ENCODE measurements around the gene RALGPS1.
A peak's percentile ranks its signal among the peaks of the same experiment; 100 is the strongest.

Gene RALGPS1

DNA sequence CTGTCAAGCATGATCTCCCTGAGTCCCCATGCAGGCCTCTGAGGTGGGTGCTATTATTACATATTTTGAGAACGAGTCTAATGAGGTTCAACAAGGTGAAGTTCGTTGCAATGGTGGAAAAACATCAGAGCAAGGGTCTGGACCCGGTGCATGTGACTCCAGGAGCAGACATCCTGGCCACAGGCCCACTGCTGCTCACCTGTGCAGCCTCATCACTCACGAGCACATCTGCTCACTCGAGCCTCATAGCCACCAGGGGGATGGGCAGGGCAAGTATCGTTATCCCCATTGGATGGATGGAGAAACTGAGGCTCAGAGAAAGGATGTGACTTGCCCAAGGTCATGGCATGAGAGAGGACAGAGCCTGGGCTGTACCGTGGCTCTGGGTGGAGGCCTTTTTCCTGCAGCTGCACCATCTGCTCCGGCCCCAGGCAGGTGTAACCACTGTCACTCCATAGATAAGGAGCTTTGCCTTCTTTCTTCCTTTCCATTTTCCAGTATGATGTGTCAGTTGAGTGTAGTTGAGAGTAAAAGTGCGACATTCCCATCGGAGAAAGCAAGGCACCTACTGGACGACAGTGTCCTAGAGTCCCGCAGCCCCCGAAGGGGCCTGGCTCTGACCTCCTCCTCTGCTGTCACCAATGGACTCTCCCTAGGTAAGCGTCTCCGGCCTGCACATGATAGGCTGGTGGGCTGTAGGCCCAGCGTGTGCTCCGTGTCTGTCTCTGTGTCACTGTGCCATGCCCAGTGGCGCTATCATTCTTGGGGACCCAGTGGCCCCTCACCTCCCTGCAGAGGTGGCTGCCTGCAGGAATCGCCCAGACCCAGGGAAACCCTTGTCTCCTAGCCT is 281.6 kb downstream of the RALGPS1 start:
- no peak for DNase-seq

DNA sequence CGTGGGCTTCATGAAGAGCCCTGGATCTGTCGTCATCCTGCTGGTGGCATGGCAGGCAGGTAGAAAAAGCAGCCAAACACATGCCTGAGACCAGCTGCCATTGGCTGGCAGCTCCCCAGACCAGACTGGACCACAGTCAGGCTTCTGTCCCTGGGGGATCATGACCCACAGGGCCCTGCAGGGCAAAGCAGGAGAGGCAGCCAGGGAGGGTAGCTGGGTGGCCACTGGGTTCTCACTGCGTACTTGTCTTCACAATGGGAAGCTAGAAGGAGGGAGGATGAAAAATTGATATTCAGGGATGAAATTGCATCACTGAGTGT is 282.2 kb downstream of the RALGPS1 start:
- DNase-seq, result no peak

DNA sequence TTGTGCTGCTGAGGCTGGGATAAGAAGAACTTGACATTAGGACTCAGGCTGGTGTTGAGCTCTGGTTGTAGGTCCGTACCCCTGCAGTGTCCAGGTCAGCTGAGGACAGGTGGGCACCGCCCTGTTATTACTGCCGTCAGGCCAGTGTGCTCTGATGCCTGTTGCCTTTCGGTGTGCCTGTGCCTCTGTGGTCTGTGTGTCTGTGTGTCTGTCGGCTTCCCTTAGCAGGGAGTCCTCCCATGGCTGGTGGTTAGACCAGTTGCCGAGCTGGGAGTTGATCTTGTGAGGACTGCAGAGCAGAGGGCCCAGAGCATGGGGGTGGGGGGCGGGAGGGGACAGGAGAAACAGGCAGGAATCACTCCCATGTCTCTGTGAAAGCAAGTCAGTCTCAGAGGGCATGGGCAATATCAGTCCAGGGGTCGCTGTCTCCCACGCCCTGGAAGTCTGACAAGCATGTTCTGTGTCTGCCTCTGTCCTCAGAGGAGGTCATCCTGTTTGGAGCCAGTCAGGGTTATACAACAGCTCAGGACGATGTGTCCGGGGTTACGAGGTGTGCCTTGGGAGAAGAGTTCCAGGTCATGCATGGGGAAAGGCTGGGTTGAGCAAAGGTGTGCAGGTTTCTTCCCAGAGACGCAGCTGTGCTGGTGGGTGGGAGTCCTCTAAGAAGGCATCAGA is 282.7 kb downstream of the RALGPS1 start:
- DNase-seq, result no peak

DNA sequence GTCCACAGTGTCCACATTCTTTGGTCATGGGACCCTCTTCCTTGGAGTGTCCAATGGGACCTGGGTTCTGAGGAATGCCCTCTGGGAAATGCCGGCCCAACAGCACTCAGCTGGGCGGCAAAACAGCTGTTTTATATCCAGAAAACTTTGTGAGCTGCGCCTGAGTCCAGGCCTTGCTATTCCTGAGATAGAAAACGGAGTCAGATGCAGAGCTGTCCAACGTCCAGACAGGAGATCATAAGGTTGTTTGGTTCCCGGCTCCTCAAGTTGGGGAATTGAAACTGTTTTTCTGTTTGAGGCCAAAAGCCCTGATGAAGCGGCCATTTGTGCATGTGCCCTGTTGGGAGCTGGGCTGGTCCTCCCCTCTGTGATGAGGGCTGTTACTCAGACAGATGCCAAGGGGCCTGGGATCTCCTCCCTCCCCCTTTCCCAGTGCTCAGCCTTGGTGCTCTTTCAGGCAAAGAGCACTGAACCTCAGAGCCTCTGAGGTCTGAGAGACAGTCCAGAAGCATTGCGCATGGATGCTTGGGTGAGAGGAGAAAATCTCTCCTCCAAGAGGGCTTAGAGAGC is 283.4 kb downstream of the RALGPS1 start:
- DNase-seq, result no peak

DNA sequence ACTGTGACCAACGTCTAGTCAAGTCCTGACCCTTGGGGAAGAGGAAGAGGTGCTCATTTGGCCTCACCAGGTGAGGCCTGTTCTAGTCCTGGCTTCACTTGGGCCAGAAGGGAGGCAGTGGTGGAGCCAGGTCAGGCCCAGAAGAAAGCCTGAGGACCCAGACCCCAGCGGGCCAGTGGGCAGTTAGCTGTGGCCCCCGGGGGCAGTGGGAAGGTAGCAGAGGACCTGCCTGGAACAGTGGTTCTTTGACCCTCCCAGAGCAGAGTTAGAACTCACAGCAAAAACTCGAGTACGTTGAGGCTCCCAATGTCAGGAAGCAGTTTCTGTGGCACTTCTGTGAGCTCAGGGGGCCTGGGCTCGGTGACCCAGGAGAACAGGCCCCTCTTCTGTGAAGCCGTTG is 284.0 kb downstream of the RALGPS1 start:
- DNase-seq, result no peak

DNA sequence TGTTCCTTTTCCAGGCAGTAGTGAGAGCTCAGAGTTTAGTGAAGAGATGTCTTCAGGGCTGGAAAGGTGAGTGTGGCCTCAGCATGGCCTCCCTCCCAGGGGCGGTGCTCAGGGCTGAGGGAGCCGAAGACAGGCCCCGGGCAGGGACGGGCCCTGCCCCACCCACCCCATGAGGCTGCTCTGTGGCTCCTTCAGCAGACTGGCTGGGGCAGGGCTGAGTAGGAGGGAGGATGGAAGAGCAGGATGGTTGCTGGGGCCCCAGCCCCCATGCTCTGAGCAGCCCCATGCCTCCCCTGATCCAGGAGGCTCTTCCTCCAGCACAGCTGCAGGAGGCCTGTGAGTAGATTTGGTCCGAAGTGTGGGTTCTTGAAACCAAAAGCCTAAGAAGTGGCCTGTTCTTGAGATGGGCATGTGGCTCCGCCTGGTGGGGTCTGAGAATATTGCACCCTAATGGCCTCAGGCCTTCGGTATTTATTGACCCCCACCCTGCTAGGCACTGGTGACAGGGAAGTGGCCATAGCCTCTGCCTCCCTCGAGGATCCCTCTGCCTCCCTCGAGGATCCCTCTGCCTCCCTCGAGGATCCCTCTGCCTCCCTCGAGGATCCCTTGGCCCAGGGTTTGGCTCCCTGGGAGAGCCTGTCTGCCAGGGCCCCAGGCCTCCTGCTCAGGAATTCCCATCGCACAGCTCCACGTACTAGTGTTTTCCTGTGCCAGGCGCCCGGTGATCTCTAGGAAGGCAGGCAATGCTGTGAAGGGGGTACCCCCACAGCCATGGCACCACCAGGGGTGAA is 284.6 kb downstream of the RALGPS1 start:
- peak; percentile 84 for DNase-seq

- no peak for DNase-seq
Measured at GRCh38 chr9:127200106-127200862, 285.7 kb downstream of the RALGPS1 start.

DNA sequence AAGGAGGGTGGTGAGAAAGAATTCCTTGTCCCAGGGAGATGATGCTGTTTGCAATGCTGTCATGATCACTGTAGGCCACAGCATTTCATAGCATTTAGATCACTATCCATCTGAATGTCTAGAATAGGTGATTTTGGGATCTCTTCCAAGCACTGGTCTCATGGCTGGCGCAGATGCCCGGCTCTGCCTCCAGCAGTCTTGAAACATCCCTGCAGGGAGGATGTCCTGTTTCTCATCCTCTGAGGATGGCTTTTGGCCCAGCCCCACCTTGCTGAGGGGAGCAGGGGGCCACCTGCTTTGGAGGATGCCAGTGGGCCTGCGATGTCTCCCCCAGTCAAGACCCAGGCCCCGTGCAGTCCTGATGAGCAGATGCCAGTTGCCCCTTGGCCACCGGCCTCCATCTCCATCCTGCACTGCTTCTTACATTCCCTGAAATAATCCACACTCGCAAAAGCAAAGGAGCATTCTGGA is 286.5 kb downstream of the RALGPS1 start:
- DNase-seq, result no peak

DNA sequence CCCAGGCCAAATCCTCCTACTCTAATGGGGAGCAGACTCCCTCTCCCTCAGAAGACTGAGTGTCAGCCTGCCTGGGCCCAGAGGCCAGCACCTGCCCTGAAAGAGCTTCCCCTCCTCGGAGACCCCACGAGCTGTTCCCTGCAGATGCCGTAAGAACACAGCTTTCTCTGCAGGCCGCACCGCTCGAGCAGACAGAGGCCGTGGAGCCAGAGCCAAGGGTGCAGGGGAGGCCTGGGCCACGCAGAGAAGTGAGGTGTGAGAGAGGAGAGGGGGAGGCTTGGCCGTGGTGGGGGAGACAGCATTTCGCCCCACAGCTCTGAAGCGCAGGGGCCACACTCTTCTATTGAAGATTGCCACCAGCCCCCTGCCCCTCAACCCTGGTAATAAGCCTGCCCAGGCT is 287.1 kb downstream of the RALGPS1 start:
- DNase-seq, result no peak

DNA sequence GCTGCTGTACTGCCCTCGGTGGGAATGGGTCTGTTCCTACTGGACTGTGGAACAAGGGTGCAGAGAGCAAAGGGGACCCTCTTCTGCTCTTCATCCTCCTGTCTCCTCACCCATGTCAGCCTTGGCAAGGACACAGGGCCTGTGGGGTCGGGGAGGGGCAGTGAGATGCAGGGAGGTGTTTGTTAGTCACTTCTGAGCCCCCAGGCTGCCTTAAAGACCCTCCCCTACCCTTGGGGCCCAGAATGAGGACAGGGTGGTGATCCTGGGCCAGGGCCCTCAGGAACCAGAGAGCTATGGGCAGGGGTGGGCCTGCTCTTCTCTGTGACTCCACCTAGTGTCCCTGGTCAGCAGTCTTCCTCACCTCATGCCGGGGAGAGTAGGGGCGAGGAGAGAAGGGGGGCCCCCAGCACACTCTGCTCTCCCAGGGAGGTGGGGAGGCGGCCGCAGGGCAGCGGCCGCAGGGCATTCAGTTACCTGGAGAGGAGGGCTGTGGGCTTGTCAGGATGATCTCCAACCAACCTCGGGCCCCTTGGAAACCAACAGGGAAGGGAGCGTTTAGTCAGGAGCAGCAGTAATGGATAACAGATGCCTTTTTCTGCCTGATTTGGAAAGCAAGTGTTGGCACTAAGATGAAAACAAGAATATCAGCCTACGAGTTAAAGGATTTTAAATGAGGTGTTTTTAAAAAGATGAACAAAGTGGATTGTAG is 288.0 kb downstream of the RALGPS1 start:
- no peak for DNase-seq

- no peak for DNase-seq
Measured at GRCh38 chr9:127203681-127204327, 289.2 kb downstream of the RALGPS1 start.

- DNase-seq, result peak; percentile 50
Measured at GRCh38 chr9:127204771-127205470, 290.3 kb downstream of the RALGPS1 start.

GRCh38 chr9:127205952-127206351 is 291.4 kb downstream of the RALGPS1 start:
- DNase-seq, result no peak

DNA sequence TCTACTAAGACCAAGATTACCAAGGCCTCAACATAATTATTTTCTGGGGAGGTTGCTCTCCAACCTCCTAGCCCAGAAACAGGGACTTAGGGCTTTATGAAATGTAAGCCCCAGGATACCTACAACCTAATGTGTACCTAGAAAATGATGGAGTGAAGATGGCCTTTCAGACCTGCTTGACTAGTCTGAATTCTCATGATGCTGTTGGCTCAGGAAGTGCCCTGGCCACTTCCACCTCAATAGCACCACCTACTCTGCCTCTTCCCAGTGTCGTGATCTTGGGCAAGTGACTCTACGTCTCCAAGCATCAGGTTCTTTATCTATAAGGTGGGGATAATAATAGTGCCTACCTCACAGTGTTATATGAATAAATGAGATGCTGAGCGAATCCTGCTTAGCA is 292.1 kb downstream of the RALGPS1 start:
- no peak for DNase-seq

DNA sequence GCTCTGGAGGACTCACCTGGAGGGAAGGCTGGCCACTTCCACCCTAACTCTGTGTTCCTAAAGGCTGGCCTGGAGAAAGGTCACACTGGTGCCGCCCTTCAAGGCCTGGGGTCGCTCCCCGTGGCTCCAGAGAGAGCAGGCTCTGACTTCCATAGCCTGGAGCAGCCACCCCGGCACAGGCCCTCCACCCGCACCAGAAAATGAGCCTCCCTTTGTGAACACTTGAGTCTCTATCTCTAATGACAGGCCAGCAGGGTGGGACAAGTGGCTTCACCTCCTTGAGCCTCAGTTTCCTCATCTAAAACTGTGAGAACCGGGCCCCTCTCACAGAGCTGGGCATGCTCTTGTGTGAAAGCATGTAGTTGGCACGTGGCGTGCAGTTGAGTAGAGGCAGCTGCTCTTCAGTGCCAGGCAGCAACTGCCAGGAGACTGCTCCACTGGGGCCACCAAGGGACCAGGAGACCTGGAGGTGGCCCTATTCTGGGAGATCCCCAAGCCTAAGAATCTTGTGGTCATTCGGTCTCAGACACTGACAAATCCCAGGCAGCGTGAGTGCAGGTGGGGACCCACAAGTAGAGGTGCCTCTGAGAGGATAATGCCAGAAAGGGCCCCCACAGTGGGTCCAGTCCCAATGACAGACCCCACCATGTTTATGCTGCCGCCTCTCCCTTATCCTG is 293.3 kb downstream of the RALGPS1 start:
- no peak for DNase-seq

- no peak for DNase-seq
Measured at GRCh38 chr9:127208416-127208815, 293.8 kb downstream of the RALGPS1 start.

DNA sequence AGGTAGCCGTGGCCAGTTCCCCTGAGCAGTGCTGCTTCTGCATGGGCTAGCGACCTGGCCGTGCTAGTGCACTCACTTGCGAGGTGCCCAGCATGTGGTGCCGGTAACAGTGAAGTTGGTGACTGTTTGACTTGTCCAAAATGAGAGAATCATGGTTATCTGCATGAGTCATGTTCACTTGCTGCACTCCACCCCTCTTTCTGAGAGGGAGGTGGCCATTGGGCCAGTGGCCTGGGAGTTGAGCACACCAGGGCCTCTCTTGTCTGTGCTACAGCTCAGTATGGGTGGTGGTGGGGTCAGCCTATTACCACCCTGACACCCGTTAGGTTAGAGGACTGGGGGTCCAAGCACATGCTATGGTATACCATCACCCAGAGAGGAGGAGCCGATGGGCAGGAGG is 294.6 kb downstream of the RALGPS1 start:
- DNase-seq, result no peak

DNA sequence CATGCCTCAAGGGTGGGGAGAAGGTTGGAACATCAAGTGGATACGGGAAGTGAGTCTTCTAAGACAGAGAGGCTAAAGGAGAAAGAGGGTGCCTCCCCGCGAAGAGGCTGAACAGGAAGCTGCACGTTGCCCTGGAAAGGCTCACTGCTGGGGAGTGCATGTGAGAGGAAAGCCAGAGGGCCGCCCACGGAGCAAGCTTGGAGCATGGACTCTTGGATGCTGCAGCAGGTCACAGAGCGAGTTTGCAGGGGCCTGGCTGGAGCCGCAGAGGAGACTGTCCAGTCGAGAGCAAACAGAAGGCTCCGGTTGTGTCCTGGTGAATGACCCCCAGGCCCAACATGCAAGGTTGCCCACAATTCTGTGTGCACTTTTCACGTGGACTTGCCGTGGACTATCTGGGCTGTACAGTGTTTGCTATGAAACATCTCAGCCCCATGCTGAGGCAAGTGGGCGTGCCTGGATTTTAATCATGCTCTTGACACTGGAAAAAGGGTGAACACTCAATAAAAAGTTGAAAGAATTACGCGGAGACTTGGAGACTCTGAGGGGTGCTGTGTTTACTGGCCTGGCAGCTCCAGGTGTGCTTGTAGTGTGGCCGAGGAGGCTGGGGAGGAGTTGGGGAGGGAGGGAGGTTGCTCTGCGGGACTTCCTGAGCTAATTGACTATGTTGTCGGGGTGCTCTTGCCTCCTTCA is 295.5 kb downstream of the RALGPS1 start:
- no peak for DNase-seq

Measured in fibroblast of upper back skin (primary cell).